PC-9 (cell line): ENCODE data around the gene MAGEA9B.
"Not testable (repeated sequence)": the region's sequence is repeated elsewhere in the genome, so short reads cannot be mapped to it uniquely, and the experiment has no call there.

ENCODE experiments used
- EZH2 ChIP-seq: fragments of 200-600 bp; sonication (generic); IDR thresholded peaks from 2 replicates; pipeline ENCODE4 v1.8.0; 2017; ENCODE audit warnings: antibody characterized with exemption, low read depth
- TF ChIP-seq, protein P1 (sequence below): fragments of 200-600 bp; sonication (generic); conservative IDR thresholded peaks from 2 replicates; pipeline ENCODE4 v1.6.1; 2017; ENCODE audit warnings: mixed run types, antibody characterized with exemption, mild to moderate bottlenecking, moderate library complexity

- TF ChIP-seq, protein P1, sequence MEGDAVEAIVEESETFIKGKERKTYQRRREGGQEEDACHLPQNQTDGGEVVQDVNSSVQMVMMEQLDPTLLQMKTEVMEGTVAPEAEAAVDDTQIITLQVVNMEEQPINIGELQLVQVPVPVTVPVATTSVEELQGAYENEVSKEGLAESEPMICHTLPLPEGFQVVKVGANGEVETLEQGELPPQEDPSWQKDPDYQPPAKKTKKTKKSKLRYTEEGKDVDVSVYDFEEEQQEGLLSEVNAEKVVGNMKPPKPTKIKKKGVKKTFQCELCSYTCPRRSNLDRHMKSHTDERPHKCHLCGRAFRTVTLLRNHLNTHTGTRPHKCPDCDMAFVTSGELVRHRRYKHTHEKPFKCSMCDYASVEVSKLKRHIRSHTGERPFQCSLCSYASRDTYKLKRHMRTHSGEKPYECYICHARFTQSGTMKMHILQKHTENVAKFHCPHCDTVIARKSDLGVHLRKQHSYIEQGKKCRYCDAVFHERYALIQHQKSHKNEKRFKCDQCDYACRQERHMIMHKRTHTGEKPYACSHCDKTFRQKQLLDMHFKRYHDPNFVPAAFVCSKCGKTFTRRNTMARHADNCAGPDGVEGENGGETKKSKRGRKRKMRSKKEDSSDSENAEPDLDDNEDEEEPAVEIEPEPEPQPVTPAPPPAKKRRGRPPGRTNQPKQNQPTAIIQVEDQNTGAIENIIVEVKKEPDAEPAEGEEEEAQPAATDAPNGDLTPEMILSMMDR: 0 out of 2 replicates have a peak, but pooled peaks have one; percentile 19
- not testable (repeated sequence) for TF ChIP-seq EZH2
Measured at GRCh38 chrX:149598603-149599002, 11.3 kb upstream of the MAGEA9B start.
